HG03139 (cell line): ENCODE measurements around the gene CHD5.
"Not testable (repeated sequence)": the region's sequence is repeated elsewhere in the genome, so short reads cannot be mapped to it uniquely, and the experiment has no call there.

Experiments used
- ATAC-seq: cut with Tn5 transposase; IDR thresholded peaks from one replicate; pipeline ENCODE4 v1.9.1; 2021; ENCODE audit not compliant: unreplicated experiment

The CHD5 gene

DNA sequence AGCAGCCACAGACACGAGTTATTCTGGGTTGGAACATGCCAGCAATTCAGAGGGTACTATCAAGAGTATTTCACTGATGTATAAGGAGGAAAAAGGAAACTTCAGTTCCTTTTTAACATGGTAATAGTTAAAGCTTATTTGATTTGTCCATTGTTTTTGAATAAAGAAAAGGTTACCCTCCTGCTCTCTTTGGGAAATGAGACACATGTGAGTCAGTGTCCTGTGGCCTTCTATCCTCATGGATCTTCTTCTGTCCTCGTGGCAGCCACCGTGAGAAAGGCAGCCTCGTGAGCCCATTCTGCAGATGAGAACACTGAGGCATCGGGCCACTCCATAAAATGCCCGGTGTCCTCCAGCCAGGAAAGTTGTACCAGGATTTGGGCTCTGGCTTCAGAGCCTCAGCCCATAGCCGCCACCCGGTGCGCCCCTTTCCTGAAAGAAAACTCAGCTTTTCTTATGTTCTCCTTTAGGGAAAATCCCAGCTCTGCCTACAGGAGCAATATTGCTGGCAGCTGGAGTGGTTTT lies 109.6 kb downstream of the CHD5 start:
- ATAC-seq, result no peak

GRCh38 chr1:6069573-6069972 lies 110.5 kb downstream of the CHD5 start:
- no peak for ATAC-seq

- ATAC-seq, result no peak
Measured at GRCh38 chr1:6068932-6069331, 111.2 kb downstream of the CHD5 start.

DNA sequence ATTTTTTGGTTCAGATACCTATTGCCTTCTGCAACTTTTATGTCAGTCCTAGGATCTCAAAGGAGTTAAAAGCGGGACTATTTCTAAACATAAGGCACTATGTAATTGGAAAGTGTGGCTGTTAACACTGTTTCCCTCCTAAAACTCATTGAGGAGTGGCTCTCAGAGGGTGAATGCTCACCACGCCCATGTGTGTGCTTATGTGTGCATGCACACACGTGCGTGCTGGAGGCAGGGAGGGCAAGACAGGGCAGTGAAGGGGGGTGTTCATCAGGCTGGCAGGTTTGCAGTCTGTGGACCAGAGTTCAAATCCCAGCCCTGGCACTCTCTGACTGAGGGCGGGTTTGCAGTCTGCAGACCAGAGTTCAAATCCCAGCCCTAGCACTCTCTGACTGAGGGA lies 112.0 kb downstream of the CHD5 start:
- ATAC-seq, result no peak

DNA sequence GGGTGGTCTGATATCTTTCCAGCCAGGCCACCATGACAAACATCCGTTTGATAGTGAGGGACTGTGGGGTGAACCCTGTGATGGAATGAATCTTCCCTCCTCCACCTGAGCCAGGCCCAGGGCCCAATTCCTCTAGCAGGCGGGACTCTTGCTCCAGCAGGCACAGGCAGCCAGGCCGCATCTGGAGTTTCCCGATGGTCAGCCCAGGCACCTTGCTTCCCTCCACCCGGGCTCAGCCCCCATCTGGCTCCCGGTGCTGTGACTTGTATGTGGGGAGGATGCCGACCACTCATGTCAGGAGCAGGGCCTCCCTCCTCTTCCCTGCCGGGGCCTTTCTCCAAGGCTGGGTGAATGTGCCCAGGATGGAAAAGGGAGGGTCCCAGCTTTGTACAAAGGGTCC lies 113.4 kb downstream of the CHD5 start:
- ATAC-seq, result no peak

DNA sequence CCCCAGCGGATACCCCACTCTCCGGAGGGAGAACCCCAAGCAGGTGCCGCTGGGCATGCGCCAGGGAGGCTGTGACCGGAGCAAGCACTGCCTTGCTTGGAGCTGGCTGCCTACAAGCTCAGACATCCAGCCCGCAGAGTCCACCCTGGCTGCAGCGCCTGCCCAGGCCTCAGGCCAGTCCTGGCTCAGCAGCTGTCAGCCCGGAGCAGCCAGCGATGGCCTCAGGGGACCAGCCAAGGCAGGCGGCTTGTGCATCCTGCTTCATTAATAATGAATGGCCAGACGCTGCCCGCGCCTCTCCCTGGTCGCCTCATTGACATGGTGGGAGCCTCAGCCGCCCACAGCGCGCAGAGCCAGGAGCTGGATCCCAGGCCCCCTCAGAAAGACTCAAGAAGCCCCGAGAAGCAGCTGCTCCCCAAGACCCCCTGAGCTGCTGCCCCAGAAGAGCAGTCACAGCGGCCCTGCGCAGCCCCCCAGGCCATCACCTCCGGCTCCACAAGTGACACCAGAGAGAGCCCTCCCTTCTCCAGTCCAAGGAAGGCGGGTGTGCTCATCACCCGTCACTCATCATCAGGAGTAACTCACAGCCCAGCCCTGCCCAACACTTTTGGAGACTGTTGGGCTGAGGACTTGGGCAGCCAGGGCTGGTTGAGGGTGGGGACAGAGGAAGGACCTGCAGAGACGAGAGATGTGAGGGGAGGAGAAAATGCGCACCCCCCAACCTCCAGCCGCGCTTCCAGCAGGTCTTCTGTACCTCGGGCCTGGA lies 114.8 kb downstream of the CHD5 start:
- no peak for ATAC-seq

- ATAC-seq, result not testable (repeated sequence)
Measured at GRCh38 chr1:6063532-6064053, 116.5 kb downstream of the CHD5 start.

DNA sequence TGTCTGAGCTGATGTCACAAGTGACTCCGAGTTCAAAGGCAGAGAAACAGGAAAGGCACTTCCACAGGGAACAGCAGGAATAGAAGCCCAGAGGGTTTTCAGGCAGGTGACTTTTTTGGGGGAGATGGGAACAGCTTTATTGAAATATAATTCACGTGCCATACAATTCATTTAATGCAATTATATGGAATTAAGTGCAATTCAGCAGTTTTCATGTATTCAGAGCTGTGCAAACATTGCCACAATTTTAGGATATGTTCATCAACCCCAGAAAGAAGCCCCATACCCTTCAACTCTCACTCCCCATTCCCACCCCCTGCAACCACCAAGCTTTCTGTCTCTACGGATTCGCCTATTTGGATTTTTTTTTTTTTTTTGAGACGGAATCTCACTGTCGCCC lies 117.5 kb downstream of the CHD5 start:
- no peak for ATAC-seq

- no peak for ATAC-seq
Measured at GRCh38 chr1:6059866-6060265, 120.3 kb downstream of the CHD5 start.

GRCh38 chr1:6057170-6057845 lies 122.8 kb downstream of the CHD5 start:
- no peak for ATAC-seq

DNA sequence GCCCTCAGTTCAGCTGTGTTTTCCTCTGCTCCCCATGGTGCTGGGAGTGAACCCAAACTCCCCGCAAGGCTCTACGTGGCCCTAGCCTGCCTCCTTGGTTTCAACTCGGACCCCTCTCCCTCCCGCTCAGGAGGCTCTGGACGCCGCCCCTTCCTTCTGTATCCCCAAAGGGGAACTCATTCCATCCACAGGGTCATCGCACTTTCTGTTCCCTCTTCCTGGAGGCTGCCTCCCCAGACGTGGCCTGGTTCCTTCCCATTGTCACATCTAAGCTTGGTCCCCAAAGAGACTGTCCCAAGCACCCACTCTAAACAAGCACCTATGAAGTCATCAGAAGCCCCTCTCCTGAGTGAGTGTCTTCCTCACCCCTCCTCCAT lies 123.6 kb downstream of the CHD5 start:
- ATAC-seq, result no peak

- ATAC-seq, result no peak
Measured at GRCh38 chr1:6054596-6054995, 125.5 kb downstream of the CHD5 start.

- ATAC-seq, result no peak
Measured at GRCh38 chr1:6053206-6053546, 126.9 kb downstream of the CHD5 start.

GRCh38 chr1:6052543-6053205 lies 127.4 kb downstream of the CHD5 start:
- no peak for ATAC-seq
